Psoas muscle (tissue), 8 donors: ENCODE results near the gene PIF1. TPM values are rescaled to one million over a fixed set of nuclear protein-coding genes. Genes with fewer than 3 reads are reported as not detected.

Experiments used
- ATAC-seq, 4 donors: fragments of 200-7000 bp; cut with Tn5 transposase; one replicate each; pipeline ENCODE4 v1.9.1; 2020; ENCODE audit warnings: moderate library complexity in 3 of 4, mild to moderate bottlenecking in 2 of 4
- DNase-seq, 2 donors: peaks; one replicate each; pipeline ENCODE4 v3.0.0-alpha.2; 2020
- H3K27ac ChIP-seq: fragments of 200-600 bp; one replicate; pipeline ENCODE4 v1.8.0; 2022
- H3K27me3 ChIP-seq, 3 donors: fragments of 200-600 bp in 1 of 3; one replicate each; pipeline versions ENCODE4 v1.6.1 to v1.8.0; 2013 to 2022; ENCODE audit warnings: low read length in 2 of 3, mild to moderate bottlenecking in 2 of 3, moderate library complexity in 1 of 3; ENCODE audit not compliant: insufficient read depth in 3 of 3
- H3K36me3 ChIP-seq, 2 donors: fragments of 200-600 bp in 1 of 2; one replicate each; pipeline versions ENCODE4 v1.6.1 to v1.8.0; 2013 to 2022; ENCODE audit warnings: low read depth in 1 of 2, mild to moderate bottlenecking in 1 of 2, moderate library complexity in 1 of 2; ENCODE audit not compliant: insufficient read depth in 1 of 2
- H3K4me1 ChIP-seq: fragments of 200-600 bp; one replicate; pipeline ENCODE4 v1.8.0; 2022
- H3K4me3 ChIP-seq: fragments of 200-600 bp; one replicate; pipeline ENCODE4 v1.8.0; 2022; ENCODE audit warnings: mild to moderate bottlenecking
- H3K9me3 ChIP-seq: fragments of 200-600 bp; one replicate; pipeline ENCODE4 v1.8.0; 2022
- WGBS, 3 donors: extraction: QIAGEN DNeasy Blood & Tissue Kit; methylation state at CpG; one replicate each; pipeline versions ENCODE4 v1.1.6 to v1.1.7; 2013; 5-methylcytosine and 5-hydroxymethylcytosine counted together
- intact Hi-C, 2 donors: fragments of 100-400 bp; cut with DNase I; formaldehyde crosslinking; loops; one replicate each; pipeline versions ENCODE4 v1.11.0 to v1.14.2; 2022
- polyA plus RNA-seq, 3 donors: library from polyadenylated mRNA; stranded (reverse); fragments of 200-250 nt; gene quantifications; one replicate each; pipeline ENCODE4 v1.2.3, GENCODE V29; 2013
- total RNA-seq, 4 donors: library from RNA; stranded (reverse); fragmentation: NEBNext Ultra II Directional in 2 of 4; extraction: Animal tissue kit (Norgen Biotek cat#: 25700) in 2 of 4; gene quantifications; one replicate each; pipeline versions ENCODE4 v1.2.1 to v1.2.4, GENCODE V29; 2021 to 2023
- TF ChIP-seq, protein P1 (sequence below): fragments of 200-600 bp; IDR thresholded peaks from one replicate; pipeline ENCODE4 v1.8.0; 2022; ENCODE audit warnings: antibody characterized with exemption
- donor health status: healthy with polysubstance abuse.
- donor health status: DM: no; HTN: no; CAD: no; lungs with moderate emphysema.
- donor health status: Bipolar disorder and iron deficiency.
- donor health status: healthy.
- donor health status: DM: yes; HTN: yes; CAD: no.
- donor health status: DM: no; HTN: no; CAD: no.
- donor health status: DM: no; HTN: no; CAD: no.
- donor health status: DM: yes; HTN: yes; CAD: no.

PIF1 gene
- total and polyA plus RNA-seq, 7 donors: 0.24 to 0.52 (median 0.36) TPM

DNA sequence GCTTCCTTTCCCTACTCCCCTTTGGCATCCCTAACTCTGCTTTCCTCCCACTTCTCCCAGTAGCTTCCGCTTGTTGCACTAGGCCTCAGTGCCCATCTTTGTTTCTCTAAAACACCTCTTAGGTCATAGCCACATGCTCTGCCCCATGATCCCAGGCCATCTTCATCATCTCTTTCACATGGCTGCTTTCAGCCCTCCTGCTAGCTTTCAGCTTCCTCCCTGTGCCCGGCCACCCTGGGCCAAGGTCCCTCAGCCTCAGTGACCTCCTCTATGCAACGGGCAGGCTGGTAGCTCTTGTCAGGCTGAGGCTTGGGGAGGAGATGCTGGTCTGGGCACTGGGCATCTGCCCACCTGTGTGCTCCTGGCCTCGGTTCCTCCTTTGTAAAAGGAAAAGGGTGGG is 18.5 kb upstream of the PIF1 start:
- Histone ChIP-seq H3K9me3 (no peaks in the 10 kb centered on the region), H3K4me1 (peaks cover 6% of the 10 kb centered on the region)

DNA sequence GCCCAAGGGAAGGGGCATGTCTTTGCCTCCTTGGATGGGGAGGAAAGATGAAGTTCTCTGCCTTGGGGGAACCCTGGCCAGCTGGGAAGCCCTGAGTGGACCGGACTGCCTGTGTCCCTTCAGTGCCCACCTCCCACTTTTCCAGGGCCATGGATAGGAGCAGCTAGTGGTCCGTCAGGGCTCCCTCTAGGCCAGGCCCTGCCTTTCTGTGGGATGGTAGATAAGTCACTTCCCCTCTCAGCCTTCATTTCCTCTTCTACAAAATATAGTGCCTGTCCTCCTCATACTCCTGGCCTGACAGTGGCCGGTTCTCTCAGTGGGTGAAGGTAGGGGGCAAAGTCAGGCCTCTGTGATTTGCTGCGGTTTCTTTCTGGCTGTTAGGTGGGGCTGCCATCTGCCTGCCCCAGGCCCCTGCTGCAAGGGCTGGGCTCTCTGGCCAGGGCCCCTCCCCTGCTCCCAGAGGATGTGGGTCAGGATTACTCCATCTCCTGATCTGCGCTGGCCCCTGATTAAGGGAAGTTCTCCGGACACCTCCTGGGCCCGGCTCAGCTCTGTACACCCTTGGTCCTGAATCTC is 17.6 kb upstream of the PIF1 start:
- Histone ChIP-seq H3K9me3 (no peaks in the 10 kb centered on the region), H3K36me3 (no peaks in the 10 kb centered on the region), H3K4me3 (peak overlapping the region; percentile 93), H3K27me3 (no peaks in the 10 kb centered on the region), H3K4me1 (peaks cover 6% of the 10 kb centered on the region), H3K27ac (peak overlapping the region; percentile 62)
- TF ChIP-seq, protein P1, sequence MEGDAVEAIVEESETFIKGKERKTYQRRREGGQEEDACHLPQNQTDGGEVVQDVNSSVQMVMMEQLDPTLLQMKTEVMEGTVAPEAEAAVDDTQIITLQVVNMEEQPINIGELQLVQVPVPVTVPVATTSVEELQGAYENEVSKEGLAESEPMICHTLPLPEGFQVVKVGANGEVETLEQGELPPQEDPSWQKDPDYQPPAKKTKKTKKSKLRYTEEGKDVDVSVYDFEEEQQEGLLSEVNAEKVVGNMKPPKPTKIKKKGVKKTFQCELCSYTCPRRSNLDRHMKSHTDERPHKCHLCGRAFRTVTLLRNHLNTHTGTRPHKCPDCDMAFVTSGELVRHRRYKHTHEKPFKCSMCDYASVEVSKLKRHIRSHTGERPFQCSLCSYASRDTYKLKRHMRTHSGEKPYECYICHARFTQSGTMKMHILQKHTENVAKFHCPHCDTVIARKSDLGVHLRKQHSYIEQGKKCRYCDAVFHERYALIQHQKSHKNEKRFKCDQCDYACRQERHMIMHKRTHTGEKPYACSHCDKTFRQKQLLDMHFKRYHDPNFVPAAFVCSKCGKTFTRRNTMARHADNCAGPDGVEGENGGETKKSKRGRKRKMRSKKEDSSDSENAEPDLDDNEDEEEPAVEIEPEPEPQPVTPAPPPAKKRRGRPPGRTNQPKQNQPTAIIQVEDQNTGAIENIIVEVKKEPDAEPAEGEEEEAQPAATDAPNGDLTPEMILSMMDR: no peak
- peak in 1 of 4 donors; percentile 18 for ATAC-seq
- DNase-seq: peak; percentile 80 to 81
- intact Hi-C loops: loop anchor here (5.0 kb wide), 1 partner anchor 54 kb away; no protein-coding TSS in a partner anchor
- WGBS, 3 donors: 41 to 56% (median 44%) methylated on average over 7 of the region's 7 CpGs

More for the DNA sequence above, 18.5 kb upstream of the PIF1 start:
- ATAC-seq (no peak), DNase-seq (no peak)
- WGBS, 3 donors: 50 to 52% (median 50%) methylated on average over 4 of the region's 4 CpGs
- Histone ChIP-seq H3K27me3 (no peaks in the 10 kb centered on the region), H3K27ac (peak overlapping the region; percentile 62), H3K36me3 (peaks cover 0 to 5% of the 10 kb centered on the region in 2 donors), H3K4me3 (peak overlapping the region; percentile 93)
- TF ChIP-seq, protein P1: no peak
- intact Hi-C loops: loop anchor here (5.0 kb wide), 1 partner anchor 53 kb away; no protein-coding TSS in a partner anchor

DNA sequence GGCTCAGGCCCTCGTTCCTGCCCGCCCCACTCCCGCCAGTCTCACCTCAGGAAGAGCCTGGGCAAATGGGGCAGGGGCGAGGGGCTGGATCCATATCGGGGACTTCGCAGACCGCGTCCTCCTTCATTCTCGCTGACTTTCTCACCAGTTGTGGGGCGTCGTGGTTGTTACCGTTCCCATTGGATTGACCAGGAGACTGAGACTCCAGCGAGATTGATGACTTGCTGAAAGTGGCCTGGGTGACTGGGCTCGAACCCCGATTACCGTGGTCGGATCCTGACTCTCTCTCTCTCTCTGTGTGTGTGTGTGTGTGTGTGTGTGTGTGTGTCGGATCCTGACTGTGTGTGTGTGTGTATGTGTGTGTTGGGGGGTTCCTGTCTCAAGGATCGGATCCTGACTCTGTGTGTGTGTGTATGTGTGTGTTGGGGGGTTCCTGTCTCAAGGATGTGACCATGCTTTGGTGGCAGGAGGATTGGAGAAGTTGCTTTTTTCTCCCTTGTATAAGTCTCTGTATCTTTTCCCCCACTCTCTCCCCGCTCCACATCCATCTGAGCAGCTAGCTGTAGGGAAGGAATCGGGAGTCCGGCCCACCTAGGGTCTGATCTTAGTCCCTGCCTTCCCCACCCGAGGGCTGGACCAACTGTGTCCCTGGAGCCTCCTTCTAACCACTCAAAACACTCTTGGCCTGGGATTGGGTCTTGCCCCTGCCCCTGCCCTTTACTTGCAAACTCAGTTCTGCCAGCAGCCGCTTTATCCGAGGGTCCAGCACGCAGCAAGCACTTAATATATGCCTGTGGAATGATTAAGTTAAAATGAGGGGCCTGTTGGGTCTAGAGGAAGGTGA is 16.9 kb upstream of the PIF1 start:
- WGBS, 3 donors: 13 to 23% (median 16%) methylated on average over 23 to 26 of the region's 26 CpGs
- H3K27me3 ChIP-seq: no peaks in the 10 kb centered on the region
- H3K4me3 ChIP-seq: peak overlapping the region; percentile 93
- intact Hi-C loops: loop anchor here (5.0 kb wide), 1 partner anchor 55 kb away; no protein-coding TSS in a partner anchor
- no peaks in the 10 kb centered on the region for H3K9me3 ChIP-seq
- H3K4me1 ChIP-seq: peaks cover 6% of the 10 kb centered on the region
- ATAC-seq (no peak), DNase-seq (peak; percentile 49 to 65)
- TF ChIP-seq, protein P1: no peak
- no peaks in the 10 kb centered on the region for H3K36me3 ChIP-seq
- H3K27ac ChIP-seq: peak overlapping the region; percentile 84

DNA sequence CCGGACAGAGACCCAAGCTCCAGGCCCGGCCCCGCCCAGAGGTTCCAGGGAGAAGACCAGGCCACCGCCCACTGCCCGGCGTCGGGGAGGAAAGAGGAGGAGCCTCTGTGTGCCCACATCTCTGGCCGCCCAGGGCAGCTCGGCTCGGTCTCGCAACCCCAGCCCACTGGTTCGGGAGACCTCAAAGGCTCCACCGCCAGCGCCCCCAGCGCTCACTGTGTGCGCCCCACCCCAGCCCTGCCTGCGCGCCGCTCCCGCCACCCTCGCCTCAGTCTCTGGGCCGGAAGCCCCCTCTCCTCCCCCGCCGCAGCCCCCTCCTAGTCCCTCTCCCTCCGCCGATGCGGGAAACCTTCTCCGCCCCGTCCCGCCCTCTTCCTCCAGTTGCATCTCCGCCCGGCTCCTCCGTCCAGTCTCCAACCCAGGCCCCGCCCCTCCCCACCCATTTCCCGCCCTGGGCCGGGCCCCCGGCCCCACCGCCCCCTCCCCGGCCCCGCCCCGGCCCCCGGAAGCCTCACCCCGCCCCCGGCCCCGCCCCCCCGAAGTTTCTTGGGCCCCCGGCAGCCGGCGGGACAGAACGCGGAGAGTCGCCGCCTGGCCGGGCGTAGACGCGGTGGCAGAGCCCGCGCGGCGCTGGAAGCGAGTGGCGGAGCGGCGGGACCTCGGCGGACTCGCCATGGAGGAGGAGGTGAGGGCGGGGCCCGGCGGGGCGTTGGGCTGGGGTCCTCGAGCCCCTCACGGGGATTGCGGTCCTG is 16.1 kb upstream of the PIF1 start, which contains the start of gene PLEKHO2:
TSS of gene PLEKHO2 (plus strand) at position 572 of the 752 bp plus-strand sequence. CDS start at position 674, 102 bp downstream.
- DNase-seq (peak; percentile 96 to 97), ATAC-seq (peak; percentile 87 to 92 (median 89))
- Histone ChIP-seq H3K4me3 (peak within 1 kb of the TSS; percentile 93), H3K4me1 (peaks cover 6% of the 10 kb centered on the region), H3K9me3 (no peaks in the 10 kb centered on the region), H3K27ac (peak within 1 kb of the TSS; percentile 91), H3K36me3 (no peaks in the 10 kb centered on the region), H3K27me3 (no peaks in the 10 kb centered on the region)
- intact Hi-C loops: loop anchor here (5.0 kb wide), 1 partner anchor 56 kb away; no protein-coding TSS in a partner anchor
- WGBS, 3 donors: 0 to 1% (median 1%) methylated on average over 24 to 72 of the region's 75 CpGs
- TF ChIP-seq, protein P1: peak; percentile 5
